HG02884 (cell line): ENCODE data around the gene FGFBP1.

ENCODE experiments used
- ATAC-seq: cut with Tn5 transposase; IDR thresholded peaks from one replicate; pipeline ENCODE4 v1.9.1; 2021; ENCODE audit warnings: mild to moderate bottlenecking, moderate library complexity; ENCODE audit not compliant: unreplicated experiment

FGFBP1 gene

GRCh38 chr4:15938640-15939039 lies at the start of gene FGFBP1:
Gene FGFBP1, minus strand, starts transcription at chr4:15938740. Its CDS starts 2,108 bp downstream, at chr4:15936632.
- ATAC-seq: no peak

DNA sequence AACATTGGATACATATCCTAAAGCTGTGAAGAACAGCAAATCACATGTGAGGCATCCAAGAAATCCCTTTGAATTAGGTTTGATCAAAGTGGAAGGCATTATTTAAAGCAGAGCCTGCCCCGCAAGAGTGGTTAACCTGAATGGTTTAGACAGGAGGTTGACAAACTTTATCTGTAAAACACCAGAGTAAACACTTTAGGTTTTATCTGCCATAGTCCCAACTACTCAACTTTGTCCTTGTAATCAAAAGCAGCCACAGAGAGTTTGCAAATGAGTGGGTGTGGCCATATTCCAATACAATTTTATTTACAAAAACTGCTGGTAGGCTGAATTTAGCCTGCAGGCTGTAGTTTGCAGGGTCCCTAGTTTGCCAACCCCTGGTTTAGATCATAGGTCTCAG lies 49.7 kb upstream of the FGFBP1 start:
- ATAC-seq: no peak

DNA sequence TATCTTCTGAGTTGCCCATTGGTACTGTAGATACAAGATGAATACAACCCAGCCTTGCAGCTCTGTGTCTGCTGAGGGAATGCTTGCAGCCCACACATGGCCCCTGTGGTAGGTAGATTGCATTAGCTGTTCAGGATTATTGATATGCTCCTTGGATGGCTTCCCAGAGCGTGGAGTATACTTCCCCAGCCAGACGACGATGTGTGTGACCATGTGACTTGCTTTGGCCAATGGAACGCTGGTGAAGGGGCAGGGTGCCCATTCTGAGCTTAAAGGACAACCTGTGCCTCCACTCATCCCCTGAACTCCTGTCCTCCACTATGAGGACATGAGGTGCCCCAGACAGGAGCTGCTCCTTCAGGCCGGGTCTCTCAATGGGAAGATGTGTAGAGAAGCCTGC lies 48.4 kb upstream of the FGFBP1 start:
- ATAC-seq: no peak

- no peak for ATAC-seq
Observed at GRCh38 chr4:15983610-15984009, 45.1 kb upstream of the FGFBP1 start.

DNA sequence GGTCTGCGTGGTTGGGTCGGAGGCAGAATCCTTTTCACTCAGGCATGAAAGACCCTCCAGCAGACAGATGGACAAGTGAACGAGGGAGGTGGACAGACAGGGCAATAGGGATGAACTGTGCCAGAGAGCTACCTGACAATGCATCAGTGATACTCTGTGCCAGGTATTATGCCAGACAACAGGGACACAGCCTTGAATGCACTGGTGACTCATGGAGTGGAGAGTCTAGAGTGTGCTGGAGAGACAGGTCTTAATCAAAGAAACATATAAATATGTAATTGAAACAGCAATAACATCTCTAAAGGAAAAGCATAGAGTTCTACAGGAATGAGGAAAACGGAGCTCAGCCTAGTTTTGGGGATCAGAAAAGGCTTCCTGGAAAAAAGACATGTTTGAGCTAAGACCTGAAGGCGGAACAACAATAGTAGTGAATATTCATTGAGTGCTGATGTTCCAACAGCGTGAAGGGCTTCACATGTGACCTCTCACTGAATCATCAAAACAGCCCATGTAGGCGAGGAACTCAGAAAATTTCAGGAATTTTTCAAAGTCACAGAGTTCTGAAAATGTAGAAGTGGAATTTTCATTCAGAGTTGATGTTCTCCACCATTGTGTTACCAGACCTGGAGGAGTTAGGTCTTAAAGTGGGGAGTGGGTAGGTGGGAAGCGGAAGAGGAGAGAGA lies 44.4 kb upstream of the FGFBP1 start:
- no peak for ATAC-seq

GRCh38 chr4:15976456-15977447 lies 38.2 kb upstream of the FGFBP1 start:
- no peak for ATAC-seq

DNA sequence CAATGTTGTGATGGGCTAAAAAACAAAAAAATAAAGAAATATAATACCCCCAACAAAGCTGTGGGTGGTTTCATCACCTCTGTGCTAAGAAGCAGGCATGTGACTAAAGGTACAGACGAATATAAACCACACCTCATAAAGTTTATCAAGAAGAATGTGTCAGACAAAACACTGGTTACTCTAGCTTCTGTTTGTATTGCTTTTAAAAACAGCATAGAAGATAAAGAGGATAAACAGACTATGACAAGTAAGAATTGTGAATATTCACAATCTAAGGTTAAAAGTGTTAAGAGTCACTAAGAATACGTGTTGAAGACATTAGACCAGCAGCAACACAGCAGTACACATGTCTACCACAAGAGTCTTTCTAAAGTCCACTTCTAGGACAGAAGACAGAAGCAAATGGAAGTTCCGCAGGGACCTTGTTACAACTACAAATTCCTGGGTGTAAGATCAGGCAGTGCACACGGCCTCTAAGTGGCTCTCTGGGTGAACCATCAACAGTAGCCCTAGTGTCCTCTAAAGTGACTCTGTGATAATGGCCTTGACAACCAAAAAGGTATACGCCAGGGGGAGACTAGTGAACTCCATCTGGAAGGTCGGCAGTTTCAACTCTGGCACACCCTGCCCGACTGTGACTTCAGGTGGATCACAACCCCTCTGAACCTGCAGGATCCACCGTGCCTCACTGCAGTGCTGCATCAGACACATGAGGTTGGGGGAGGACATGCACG lies 32.7 kb upstream of the FGFBP1 start:
- ATAC-seq: no peak

DNA sequence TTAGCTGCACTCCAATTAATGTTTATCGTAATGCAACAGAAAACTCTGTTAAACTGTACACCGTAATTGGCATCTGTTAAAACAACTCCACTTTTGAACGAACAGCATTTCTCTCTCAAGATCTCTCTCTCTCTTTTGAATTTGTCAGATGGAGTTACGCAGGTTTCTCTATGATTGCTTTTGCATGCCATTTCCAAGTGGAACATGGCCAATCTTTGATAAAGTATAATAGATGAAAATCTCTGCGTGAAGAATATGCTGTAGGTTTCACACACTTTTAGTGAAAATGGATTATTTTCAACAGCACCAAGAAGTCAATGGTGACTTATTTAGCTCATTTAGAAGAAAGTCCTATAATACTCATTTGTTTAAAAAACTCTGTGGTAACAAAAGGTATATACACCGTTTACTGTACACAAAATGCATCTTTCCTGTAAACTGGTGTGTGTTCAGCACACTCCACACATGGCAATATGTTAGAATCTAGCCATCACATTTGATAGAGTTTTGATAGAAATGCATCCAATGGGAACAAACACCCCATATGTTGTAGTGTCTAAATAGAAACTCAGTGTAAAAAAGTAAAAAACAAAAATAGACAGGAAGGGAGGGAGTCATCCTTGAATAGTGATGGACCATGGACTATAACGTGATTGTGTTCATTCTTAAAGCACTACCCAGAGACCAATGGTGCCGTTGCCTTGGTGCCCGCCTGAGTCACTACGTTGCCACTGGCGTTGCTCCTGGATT lies 30.2 kb upstream of the FGFBP1 start:
- ATAC-seq: no peak

- no peak for ATAC-seq
Observed at GRCh38 chr4:15965325-15965724, 26.8 kb upstream of the FGFBP1 start.

DNA sequence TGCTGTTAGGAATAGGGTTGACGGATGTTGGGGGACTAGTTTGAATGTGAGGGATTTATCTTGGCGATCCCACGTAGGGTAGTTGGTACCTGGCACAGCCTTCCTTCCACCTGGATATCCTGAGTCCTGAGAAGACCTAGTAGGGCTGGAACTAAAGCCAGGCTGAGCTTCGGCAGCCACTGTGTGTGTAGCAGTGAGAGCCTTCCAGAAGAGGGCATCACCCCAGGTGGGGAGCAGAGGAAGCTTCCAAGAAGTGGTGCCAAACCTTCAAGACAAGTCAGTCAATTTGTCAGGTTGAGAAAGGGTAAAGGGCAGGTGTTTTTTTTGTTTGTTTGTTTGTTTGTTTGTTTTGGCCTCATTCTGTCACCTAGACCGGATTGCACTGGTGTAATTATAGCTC lies 25.6 kb upstream of the FGFBP1 start:
- no peak for ATAC-seq

- ATAC-seq: peak; percentile 87
Observed at GRCh38 chr4:15963576-15963975, 25.0 kb upstream of the FGFBP1 start.

DNA sequence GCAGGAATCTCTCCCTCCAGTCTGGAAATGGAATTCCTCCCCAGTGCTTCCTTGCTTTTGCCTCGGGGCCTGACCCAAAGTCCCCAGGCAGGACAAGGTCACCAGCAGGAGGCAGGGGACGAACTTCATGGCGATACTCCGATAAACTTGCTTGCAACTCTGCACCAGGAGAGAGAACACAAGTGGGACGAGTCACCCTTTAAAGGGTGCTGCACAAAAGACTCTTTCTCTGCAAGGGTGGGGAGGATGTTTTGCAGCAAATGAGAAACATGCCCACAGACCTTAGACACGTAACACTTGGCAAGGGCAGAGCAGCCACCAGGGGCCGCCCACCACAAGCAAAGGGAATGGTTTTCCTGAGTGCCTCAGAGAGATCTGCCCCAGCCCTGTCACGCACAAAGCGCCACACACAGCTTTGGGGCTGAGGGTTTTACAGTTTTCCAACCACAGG lies 24.5 kb upstream of the FGFBP1 start, which contains the start of gene FGFBP2:
Gene FGFBP2, minus strand, starts transcription at position 175 of the 451 bp plus-strand sequence. Its CDS starts 46 bp downstream, at position 129.
- ATAC-seq: peak; percentile 48

GRCh38 chr4:15961781-15962510 lies 23.4 kb upstream of the FGFBP1 start:
- no peak for ATAC-seq

- ATAC-seq: no peak
Observed at GRCh38 chr4:15958562-15958961, 20.0 kb upstream of the FGFBP1 start.

DNA sequence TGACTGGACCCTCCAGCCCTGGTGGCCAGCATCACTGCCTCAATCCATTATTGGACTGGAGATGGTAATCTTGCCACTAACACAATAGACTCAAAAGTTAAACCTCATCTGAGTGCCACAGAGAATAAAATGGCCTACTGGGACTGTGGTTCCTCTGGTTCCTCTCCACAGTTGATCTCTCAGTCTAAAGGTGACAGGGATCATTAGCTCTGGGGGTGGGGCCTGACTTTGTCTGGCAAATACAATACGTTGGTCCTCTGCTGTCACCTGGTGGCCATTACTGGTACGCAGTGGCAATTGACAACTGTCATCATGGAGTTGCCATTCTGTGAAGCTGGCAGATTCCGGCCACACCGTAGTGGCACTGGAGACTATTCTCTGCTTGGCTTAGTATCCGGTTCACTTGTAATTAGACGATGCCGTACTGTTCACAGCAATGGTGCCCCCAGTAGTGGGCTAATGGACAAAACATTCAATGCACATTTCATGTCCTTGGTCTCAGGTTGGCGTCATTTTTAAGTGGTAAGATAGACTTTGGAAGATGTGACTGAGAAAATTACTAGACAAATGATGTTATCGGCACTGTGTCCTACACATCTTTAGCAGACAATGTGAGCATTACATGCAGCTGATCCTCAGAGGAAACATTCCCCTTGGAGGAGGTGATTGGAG lies 17.8 kb upstream of the FGFBP1 start:
- ATAC-seq: peak; percentile 94

- no peak for ATAC-seq
Observed at GRCh38 chr4:15955670-15956069, 17.1 kb upstream of the FGFBP1 start.

DNA sequence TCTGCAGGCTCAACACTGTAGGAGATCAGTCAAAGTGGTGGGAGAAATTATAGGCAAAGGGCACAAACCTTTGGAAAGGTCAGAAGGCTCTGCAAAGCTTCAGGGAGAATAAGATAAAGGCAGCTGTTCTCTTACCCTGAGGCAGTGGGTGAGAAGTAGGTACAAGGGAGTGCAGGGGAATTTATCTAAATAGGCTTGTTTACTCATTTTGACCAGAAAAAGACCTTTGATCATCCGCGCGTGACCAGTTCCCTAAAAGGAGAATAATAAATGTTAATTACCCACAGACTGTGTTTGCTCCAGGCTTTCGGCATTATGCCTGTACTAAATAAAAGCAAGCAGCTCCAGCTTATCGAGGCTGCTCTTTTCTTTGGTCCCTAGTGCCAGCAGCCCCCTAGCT lies 15.1 kb upstream of the FGFBP1 start:
- no peak for ATAC-seq

DNA sequence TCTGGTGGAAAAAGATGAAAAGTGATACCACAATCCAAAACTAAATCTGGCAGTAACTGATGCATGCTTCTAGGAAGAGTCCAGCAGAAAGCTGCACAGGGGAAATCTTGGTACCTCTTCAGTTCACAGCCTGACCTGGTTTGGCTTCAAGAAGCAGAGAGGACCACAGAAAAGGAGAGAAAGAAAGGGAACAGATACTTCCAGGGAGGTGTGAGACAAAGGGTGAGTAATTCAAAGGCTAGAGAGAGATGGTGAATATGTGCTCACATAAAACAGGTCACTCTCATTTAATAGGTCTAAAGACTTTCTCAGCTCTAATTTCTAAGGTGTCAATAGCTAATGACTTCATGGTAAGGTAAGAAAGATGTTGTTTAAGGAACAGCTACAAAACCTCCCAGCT lies 13.2 kb upstream of the FGFBP1 start:
- no peak for ATAC-seq

DNA sequence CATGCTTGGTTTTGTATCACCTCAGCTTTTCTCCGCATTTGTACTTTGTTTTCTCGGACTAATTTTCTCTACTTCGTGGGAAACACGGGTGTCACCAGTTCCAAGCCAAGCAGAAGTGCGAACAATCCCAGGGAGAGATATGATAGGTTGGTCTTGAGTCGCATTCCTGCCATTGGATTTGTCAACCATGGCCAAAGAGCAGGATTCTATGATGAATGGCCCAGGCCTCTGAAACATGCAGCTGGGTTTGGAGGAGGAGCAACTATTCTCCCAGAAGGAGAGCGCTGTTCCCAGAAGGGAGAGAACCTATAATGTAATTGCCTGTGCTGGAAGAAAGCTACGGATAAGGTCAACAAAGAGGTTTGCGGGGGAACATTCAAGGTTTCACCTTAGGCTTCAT lies 10.3 kb upstream of the FGFBP1 start:
- ATAC-seq: no peak
